Right forelimb (tissue), 1 donor: ENCODE measurements around the gene AFDN.
"Not testable (repeated sequence)": the region's sequence is repeated elsewhere in the genome, so short reads cannot be mapped to it uniquely, and the experiment has no call there.

Experiments
- DNase-seq: peaks from one replicate; pipeline ENCODE4 v3.0.0-alpha.2; 2018

Gene AFDN

GRCh38 chr6:167984144-167984719 is 157.5 kb downstream of the AFDN start:
- DNase-seq: no peak

DNA sequence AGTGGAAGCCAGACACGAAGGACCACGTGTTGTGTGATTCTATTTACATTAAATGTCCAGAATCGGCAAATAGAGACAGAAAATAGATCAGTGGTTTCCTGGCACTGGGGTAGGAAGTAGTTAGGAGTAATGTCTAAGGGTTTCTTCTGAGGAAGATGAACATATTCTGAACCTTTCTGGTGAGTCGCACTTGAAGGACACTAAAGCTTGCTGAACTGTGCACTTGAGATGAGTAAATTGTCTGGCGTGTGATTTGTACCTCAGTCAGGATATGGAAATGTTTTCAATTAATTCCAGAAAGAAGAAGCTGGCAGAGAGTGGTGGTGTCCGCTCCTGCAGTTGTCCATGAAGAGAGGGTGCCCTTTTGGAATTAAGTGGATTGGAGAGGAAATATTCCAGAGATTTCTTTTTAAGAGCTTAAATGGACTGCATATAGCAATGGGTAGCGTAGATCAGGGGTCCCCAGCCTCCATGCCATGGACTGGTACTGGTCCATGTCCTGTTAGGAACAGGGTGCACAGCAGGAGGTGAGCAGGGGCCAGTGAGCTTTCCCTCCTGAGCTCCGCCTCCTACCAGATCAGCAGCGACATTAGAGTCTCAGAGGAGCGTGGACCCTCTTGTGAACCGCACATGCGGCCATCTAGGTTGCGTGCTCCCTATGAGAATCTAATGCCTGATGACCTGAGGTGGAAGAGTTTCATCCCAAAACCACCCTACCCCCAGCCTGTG is 158.3 kb downstream of the AFDN start:
- no peak for DNase-seq

GRCh38 chr6:167985911-167986595 is 159.3 kb downstream of the AFDN start:
- DNase-seq: no peak

- DNase-seq: no peak
Observed at GRCh38 chr6:167987396-167988153, 160.9 kb downstream of the AFDN start.

DNA sequence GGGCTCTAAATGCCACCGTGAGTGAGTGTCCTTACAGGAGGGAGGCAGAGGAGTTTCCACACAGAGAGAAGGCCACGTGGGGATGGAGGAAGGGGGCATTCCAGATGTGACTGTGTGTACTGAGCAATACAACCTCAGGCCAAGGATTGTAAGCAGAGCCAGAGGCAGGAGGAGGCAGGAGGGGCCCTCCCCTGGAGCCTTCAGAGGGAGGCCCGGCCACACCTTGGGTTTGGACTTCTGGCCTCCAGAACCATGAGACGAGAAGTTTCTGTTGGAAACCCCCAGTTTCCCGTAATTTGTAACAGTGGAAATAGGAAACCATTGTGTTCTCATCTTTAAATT is 161.4 kb downstream of the AFDN start:
- DNase-seq: no peak

DNA sequence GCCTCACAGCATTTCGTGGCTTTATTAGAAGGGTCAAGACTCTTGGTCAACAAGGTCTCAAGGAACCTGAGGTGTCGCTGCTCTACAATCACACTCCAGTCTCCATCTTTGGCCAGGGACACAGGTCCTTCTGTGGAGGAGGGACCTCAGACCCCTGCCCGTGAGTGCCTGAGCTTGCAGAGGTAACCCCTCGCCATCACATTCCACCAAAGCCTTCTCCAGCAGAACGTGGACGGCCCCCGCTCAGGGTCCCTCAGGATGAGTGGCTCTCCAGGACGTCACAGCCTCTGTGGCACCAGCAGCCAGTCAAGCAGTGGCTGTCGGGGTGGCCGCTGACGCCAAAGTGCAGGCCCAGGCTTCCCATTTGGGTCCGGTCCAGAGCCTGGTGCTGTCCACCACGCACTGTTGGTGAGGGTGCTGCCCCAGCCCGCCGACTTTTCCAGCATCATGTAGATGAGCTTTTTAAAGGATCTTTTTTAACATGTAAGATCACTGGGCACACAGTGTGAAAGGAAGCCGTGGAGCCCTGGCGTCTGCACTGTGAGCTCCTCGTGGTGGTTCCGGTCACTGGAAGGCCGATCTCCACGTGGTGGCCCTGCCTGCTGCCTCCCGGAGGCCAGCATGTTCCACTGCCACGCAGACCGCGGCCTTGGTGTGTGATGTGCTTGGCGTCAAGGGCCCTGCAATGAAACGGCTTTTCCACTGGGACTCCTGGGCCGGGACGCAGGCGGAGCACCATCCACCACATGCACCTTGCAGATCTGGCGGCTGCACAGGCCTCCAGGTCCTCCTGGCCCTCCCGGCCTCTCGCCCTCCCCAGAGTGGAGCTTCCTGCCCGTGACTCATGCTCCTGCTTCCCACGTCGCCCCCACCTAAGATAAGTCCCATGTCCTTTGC is 162.5 kb downstream of the AFDN start:
- DNase-seq: no peak

GRCh38 chr6:167990016-167990945 is 163.6 kb downstream of the AFDN start:
- DNase-seq: no peak

- DNase-seq: peak; percentile 64
Observed at GRCh38 chr6:167993169-167993568, 166.5 kb downstream of the AFDN start.

DNA sequence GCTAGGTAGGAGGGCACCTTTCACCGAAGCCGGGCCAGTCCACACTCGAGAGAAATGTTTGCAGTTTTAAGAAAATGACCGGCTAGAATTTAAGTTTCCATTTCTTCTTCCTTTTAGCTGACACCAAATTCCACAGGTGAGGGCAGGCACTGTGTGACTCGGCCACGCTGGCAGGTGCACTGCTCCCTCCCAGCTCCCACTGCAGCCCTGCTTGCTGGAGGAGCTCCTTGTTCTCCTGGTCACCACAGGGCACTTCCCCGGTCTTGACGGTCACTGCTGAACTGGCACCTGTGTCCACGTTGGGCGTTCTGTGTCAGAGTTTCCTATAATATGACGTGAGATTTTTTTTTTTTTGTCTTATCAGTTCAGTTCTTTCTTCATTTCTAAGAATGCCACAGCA is 167.1 kb downstream of the AFDN start:
- no peak for DNase-seq

- no peak for DNase-seq
Observed at GRCh38 chr6:167995302-167995701, 168.6 kb downstream of the AFDN start.

- no peak for DNase-seq
Observed at GRCh38 chr6:167995731-167996151, 169.0 kb downstream of the AFDN start.

DNA sequence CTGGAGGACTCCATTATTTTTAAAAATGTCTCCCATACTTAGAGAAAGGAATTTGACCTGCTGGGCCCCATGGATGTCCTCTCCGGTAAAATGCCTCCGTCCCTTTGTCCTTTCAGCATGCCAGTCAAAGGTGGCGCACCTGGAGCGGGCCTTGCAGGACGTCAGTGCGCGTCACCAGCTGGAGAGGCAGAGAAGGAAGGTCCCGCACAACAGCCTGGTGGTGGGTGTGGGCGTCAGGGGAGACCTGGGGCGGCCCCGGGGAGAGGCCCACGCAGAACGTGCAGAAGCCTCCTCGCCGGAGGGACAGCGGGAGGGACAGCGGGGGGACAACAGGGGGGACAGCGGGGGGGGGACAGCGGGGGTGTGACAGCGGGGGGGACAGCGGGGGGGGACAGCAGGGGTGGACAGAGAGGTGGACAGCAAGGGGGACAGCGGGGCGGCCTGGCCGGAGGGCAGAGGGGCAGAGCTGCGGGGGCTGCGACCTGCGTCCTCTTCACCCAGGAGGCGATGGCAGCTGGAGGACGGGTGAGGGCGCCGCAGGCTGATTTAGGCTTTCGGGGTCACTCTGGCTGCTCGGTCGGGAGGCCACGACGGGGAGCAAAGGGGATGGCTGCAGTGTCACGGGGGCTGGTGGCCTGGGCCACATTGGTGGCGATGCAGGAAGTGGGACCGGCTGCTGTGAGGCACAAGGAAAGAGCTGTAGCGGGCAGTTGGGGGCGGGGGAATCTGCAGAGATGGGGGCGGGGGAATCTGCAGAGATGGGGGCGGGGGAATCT is 169.9 kb downstream of the AFDN start:
- DNase-seq: no peak

DNA sequence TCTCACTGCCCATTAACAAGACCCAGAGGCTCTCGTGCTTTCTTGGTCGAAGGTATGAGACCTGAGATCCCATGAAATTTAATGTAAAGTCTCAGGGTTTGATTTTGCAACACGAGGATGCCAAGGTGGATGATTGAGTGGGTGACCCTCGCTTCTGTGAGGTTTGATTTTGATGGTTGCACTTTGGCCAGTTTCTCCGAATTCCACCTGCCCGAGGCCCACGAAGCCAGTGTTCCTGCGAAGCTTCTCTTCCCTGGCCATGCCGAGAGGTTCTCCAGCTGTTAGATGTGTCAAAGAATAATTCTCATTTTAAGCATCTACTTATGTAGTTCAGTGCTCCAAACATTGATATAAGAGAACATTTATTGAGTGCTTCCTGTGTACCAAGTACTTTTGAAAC is 170.9 kb downstream of the AFDN start, which contains the start of gene KIF25:
KIF25 (plus strand) TSS at position 30 of the 400 bp plus-strand sequence. CDS start 31,915 bp downstream, outside the sequence.
- no peak for DNase-seq

DNA sequence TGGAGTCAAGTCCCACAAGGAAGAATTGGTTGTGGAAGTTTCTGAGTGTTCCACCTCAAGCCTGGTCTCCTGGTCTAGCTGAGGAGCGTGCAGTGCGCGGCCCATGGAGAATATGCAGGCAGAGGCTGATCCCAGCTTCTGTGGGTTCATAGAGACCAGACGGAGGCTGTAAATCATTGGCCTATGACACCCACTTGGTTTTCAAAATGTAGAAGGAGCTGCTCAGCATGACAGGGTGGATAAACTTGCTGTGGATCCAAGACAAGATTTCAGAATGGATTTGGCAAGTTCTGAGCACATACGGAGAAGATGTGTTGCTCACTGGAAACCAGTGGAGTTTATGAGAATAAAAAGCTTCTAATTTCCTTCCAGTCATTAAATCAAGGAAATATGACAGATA is 171.5 kb downstream of the AFDN start:
- DNase-seq: no peak

GRCh38 chr6:168000198-168001028 is 173.7 kb downstream of the AFDN start:
- DNase-seq: no peak

GRCh38 chr6:168001029-168001332 is 174.3 kb downstream of the AFDN start:
- DNase-seq: no peak

GRCh38 chr6:168001514-168001913 is 174.8 kb downstream of the AFDN start:
- DNase-seq: not testable (repeated sequence)

DNA sequence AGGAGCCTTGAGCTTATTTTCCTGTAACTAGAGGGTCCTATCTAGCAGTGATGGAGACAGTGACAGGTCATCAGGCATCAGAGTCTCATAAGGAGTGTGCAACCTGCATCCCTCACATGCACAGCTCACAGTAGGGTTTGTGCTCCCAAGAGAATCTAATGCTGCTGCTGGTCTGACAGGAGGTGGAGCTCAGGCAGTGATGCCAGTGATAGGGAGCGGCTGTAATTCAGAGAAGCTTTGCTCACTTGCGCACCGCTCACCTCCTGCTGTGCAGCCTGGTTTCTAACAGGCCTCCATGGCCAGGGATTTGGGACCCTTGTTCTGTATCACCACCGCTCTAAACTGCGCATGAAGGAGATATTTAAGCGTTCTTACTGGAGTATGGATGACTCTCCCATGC is 176.1 kb downstream of the AFDN start:
- no peak for DNase-seq

DNA sequence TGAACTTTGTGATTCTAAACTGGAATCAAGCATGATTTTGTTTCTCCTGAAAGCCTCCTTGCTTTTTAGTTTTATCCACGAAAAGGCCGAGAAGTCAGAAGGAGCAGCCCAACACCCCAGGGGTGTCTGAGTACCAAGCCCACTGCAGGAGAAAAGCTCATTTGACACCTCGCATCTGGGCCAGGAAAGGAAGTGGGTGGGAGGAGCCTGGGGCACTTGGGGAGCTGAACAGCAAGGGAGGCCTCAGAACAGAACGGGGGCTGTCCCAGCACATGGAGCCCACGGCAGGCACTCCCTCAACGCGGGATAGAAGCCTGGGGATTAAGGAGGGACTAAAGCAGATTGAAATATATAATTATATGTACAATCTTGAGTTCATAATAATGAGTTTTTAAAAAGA is 177.3 kb downstream of the AFDN start:
- no peak for DNase-seq

DNA sequence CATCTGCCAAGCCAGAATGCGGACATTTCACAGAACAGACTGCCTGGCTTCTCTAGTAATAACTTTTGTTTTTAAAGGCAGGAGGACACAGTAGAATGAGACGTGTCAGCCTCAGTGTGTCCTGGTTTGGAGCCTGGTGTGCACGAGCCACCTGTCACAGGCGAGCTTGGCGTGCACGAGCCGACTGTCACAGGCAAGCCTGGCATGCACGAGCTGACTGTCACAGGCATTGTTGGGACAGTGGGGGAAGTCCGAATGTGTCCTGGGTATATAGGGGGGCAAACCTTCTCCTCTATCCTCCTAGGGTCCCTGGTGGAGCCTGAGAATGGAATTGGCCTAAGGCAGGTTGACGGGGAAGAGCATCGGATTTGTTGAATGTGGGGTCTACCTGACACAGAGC is 178.2 kb downstream of the AFDN start:
- no peak for DNase-seq
